Measurements from ENCODE around the gene APH1A. TPM values are rescaled to one million over a fixed set of nuclear protein-coding genes. Genes with fewer than 3 reads are reported as not detected.
"Not testable (repeated sequence)": the region's sequence is repeated elsewhere in the genome, so short reads cannot be mapped to it uniquely, and the experiment has no call there.

The APH1A gene
- total RNA-seq, result 76.7 TPM

GRCh38 chr1:150268705-150269403 is at the start of gene APH1A:
Gene APH1A (minus strand): TSS chr1:150269016. CDS start chr1:150268810, 206 bp downstream.
- DNase-seq, result peak; percentile 98

DNA sequence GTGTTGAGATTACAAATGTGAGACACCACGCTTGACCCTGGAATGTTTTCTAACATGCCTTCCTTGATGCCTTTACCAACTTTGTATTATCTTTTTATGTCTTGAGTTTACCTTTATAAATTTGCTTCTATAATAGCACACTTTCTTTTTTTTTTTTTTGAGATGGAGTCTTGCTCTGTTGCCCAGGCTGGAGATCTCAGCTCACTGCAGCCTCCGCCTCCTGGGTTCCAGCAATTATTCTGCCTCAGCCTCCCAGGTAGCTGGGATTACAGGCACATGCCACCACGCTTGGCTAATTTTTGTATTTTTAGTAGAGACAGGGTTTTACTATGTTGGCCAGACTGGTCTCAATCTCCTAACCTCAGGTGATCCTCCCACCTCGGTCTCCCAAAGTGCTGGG is 45.9 kb upstream of the APH1A start:
- not testable (repeated sequence) for DNase-seq

- DNase-seq, result no peak
These were observed 42.9 kb upstream of the APH1A start for GRCh38 chr1:150311762-150312161.

GRCh38 chr1:150309758-150310508 is 41.1 kb upstream of the APH1A start:
- DNase-seq, result no peak

GRCh38 chr1:150308585-150308984 is 39.8 kb upstream of the APH1A start:
- not testable (repeated sequence) for DNase-seq

GRCh38 chr1:150302902-150303301 is 34.1 kb upstream of the APH1A start:
- no peak for DNase-seq

- peak; percentile 53 for DNase-seq
These were observed 33.5 kb upstream of the APH1A start for GRCh38 chr1:150302338-150302737.

DNA sequence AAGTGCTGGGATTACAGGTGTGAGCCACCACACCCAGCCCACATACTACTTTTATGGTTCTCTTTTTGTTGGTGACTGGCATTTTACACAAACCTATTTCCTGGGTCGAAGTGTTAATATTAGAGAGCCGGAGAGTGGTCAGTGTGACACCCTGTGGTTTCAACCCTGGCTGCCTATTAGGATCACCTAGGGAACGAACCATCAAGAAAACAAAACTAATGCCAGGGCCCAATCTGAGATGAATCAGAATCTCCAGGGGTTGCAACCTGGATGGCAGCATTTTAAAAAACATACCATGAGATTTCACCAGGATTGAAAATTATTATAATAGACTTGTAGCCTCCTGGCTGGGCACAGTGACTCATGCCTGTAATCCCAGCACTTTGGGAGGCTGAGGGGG is 30.9 kb upstream of the APH1A start:
- DNase-seq, result no peak

DNA sequence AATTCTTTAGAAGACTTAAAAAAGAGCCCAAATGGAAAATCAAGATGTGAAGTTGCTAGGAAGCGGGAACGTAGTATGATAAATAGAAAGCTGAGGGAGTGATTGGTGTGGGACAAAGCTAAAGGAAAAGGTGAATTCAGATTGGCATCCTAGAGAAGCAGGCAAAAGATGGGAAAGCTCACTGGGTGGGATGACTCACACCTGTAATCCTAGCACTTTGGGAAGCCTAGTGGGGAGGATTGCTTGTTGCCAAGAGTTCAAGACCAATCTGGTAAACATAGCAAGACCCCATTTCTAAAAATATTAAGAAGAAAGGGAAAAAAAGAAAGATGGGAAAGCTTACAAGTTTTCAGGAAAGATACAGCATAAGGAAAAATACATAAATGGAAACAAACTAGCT is 26.7 kb upstream of the APH1A start:
- DNase-seq, result no peak

- peak; percentile 88 for DNase-seq
These were observed 24.8 kb upstream of the APH1A start, which contains the start of gene MRPS21 for GRCh38 chr1:150293433-150294253. Gene MRPS21 (plus strand): TSS chr1:150293861. CDS start chr1:150294367, 506 bp downstream.

GRCh38 chr1:150288822-150289221 is 20.0 kb upstream of the APH1A start:
- no peak for DNase-seq

- no peak for DNase-seq
These were observed 19.6 kb upstream of the APH1A start for GRCh38 chr1:150288382-150288781.

DNA sequence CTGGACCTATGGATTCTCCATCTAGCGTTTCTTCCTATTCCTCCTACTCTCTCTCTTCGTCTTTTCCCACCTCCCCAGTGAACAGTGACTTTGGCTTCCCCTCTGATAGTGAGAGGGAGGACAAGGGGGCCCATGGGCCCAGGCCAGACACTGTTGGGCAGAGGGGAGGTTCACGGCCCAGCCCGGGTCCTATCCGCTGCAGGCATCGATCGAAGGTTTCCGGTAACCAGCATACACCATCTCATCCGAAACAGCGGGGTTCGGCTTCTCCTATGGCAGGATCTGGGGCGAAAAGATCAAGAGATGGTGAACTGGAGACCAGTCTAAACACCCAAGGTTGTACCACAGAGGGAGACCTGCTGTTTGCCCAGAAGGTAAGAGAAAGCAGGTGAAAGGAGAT is 14.4 kb upstream of the APH1A start:
- no peak for DNase-seq

GRCh38 chr1:150282558-150282958 is 13.7 kb upstream of the APH1A start:
- DNase-seq, result peak; percentile 55

DNA sequence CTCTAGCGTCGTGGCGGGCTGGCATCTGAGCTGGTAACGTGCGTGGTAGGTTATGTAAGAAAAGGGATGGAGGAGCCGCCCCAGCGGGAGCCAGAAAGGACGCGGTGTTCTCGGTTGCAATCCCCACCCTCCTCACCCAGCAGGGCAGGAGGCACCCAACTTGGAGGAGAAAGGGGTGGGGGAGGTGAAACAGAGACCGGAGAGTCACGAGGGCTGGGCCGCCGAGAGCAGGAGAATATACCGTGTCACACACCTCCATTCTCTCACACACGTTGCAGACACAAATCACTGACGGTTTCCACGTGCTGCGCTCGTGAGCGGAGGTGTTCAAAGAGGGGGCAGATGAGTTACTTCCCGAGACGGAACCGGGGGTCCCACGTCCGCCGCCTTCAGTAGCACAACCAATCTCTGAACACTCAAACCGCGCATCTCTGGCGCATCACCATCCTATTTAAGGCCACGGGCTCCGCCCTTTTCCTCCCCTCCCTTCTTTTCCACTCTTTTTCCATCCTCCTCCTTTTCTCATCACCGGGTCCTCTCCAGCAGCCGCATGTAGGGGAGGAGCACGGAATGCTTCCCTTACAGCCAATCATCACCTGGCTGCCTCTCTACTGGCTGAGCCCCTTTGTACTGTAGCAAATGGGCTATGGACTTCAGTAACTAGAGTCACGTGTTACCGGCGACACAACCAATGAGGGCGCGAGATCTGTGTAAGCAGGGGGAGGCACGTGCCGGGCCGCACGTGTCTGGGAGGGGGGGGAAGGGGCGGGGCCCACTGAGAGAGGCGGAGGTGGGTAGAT is 13.1 kb upstream of the APH1A start, which contains the start of gene CIART:
CIART (plus strand) TSS at position 797 of the 800 bp plus-strand sequence. CDS start 714 bp downstream, outside the sequence.
- DNase-seq, result peak; percentile 92

DNA sequence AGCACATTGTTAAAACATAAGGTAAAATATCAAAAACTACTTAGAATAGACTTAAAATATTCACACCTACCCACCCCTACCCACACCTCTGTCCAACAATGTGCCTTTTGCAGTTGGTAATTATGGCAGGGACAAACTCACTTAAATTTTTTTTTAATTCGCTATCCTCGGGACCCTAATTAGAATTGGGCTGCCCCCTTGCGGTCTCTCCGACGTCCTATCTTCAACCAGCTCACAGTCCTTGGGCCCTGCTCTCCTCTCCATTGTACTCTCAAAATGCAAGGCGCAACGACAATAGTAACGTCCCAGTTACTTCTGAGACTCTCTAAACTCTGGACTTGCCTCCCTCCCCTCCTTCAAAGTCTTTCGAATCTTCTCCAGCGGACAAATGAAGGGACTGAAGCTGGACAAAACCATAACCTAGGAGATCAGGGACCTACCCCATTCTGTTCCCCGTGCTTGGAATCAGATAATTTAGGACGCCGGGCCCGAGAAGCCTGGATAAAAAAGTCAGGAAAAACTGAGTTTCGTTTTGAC is 12.5 kb upstream of the APH1A start:
- peak; percentile 33 for DNase-seq

- no peak for DNase-seq
These were observed 11.4 kb upstream of the APH1A start for GRCh38 chr1:150280138-150280707.

- DNase-seq, result no peak
These were observed 4.5 kb upstream of the APH1A start for GRCh38 chr1:150273311-150273710.

DNA sequence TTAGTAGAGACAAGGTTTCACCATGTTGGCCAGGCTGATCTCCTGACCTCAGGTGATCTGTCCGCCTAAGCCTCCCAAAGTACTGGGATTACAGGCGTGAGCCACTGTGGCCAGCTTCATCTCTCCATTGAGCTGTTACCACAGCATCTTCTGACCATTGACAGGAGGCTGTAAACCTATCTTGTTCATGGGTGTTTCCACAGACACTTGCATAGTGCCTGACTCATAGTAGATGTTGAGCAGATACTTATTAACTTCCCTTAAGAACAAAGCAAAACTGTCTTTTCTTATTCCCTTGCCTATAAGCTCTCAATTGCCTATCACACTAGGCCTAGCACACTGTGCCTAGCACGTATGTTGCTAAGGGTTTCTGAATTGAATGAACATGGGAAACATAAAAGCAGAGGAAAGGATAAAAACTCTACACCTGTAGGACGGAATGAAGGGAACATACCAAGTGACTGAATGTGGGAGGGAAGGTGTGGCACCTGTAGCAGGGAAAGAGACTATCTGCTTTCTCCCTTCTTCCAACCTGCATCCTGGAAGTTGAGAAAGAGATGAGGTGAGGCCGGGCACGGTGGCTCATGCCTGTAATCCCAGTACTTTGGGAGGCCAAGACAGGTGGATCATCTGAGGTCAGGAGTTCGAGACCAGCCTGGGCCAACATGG is 2.6 kb upstream of the APH1A start:
- no peak for DNase-seq

DNA sequence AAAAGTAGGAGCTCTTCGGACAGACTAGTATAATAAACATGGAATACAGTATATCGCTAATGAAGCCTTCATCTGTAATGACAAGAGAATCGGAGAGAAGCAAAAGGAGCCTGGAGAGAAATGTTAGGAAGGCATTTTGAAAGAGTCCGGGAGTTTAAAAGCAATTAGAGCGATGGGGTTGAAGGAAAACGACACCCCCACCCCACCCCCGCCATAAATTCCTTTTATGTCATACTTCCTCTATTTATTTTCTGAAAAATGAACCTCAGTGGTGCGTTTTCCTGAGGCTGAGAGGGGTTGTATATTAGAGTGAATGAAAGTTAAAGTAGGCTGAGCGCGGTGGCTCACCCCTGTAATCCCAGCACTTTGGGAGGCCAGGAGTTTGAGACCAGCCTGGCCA is 635 bp upstream of the APH1A start:
- DNase-seq, result no peak

DNA sequence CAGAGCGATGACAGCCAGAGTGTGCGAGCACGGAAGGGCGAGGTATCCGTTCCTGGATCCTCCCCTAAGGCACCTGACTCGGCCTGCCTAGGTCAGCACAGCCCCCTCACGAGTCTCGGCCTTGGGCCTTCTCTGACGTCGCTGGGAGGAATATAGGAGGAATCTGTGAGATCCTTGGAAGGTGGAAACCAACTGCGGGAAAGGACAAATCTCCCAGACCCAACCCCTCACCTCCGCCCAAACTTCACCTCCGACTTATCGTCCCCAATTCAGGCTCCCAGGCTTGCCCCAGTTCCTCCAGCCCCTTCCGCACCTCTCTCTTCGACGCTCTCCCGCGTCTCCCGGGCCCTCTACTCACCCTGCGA is 494 bp downstream of the APH1A start:
- peak; percentile 14 for DNase-seq
